ENCODE results near the gene TTLL1. TPM values are rescaled to one million over a fixed set of nuclear protein-coding genes. Genes with fewer than 3 reads are reported as not detected.

Gene TTLL1
- total and polyA plus RNA-seq, 2 experiments from 2014 or later = 5.5 to 6.8 TPM

DNA sequence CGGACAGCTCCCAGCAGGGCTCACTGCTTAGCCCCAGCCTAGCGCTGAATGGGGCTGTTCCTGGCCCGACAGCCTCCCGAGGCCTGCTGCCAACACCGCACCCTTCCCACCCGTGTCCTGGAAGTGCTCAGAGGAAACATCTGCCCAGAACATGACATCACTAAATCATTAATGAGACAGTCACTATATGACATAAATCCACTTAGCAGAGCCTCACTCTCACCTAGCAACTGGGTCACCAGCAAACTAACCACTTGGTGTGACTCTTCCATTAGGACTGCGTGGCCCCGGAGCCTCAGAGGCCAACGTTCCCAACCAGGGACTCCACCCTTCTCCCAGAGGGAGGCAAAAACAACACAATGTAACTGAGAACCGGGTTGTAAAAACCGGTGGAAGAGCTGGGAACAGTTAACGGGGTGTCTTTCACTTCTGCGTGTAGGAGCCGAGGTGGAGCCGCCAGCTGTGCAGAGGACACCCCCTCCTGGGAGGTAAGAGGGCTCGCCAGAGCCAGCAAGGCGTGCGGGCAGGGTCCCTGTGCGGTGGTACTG lies 52.8 kb downstream of the TTLL1 start (continued):
- TF ChIP-seq, protein P1, sequence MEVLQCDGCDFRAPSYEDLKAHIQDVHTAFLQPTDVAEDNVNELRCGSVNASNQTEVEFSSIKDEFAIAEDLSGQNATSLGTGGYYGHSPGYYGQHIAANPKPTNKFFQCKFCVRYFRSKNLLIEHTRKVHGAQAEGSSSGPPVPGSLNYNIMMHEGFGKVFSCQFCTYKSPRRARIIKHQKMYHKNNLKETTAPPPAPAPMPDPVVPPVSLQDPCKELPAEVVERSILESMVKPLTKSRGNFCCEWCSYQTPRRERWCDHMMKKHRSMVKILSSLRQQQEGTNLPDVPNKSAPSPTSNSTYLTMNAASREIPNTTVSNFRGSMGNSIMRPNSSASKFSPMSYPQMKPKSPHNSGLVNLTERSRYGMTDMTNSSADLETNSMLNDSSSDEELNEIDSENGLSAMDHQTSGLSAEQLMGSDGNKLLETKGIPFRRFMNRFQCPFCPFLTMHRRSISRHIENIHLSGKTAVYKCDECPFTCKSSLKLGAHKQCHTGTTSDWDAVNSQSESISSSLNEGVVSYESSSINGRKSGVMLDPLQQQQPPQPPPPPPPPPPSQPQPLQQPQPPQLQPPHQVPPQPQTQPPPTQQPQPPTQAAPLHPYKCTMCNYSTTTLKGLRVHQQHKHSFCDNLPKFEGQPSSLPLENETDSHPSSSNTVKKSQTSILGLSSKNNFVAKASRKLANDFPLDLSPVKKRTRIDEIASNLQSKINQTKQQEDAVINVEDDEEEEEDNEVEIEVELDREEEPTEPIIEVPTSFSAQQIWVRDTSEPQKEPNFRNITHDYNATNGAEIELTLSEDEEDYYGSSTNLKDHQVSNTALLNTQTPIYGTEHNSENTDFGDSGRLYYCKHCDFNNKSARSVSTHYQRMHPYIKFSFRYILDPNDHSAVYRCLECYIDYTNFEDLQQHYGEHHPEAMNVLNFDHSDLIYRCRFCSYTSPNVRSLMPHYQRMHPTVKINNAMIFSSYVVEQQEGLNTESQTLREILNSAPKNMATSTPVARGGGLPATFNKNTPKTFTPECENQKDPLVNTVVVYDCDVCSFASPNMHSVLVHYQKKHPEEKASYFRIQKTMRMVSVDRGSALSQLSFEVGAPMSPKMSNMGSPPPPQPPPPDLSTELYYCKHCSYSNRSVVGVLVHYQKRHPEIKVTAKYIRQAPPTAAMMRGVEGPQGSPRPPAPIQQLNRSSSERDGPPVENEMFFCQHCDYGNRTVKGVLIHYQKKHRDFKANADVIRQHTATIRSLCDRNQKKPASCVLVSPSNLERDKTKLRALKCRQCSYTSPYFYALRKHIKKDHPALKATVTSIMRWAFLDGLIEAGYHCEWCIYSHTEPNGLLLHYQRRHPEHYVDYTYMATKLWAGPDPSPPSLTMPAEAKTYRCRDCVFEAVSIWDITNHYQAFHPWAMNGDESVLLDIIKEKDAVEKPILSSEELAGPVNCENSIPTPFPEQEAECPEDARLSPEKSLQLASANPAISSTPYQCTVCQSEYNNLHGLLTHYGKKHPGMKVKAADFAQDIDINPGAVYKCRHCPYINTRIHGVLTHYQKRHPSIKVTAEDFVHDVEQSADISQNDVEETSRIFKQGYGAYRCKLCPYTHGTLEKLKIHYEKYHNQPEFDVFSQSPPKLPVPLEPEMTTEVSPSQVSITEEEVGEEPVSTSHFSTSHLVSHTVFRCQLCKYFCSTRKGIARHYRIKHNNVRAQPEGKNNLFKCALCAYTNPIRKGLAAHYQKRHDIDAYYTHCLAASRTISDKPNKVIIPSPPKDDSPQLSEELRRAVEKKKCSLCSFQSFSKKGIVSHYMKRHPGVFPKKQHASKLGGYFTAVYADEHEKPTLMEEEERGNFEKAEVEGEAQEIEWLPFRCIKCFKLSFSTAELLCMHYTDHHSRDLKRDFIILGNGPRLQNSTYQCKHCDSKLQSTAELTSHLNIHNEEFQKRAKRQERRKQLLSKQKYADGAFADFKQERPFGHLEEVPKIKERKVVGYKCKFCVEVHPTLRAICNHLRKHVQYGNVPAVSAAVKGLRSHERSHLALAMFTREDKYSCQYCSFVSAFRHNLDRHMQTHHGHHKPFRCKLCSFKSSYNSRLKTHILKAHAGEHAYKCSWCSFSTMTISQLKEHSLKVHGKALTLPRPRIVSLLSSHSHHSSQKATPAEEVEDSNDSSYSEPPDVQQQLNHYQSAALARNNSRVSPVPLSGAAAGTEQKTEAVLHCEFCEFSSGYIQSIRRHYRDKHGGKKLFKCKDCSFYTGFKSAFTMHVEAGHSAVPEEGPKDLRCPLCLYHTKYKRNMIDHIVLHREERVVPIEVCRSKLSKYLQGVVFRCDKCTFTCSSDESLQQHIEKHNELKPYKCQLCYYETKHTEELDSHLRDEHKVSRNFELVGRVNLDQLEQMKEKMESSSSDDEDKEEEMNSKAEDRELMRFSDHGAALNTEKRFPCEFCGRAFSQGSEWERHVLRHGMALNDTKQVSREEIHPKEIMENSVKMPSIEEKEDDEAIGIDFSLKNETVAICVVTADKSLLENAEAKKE (CRISPR knock-in tag; IDR thresholded peaks at IDR 0.05) = no peak
- no peak for TF ChIP-seq ZNF114 (CRISPR knock-in tag; IDR thresholded peaks at IDR 0.05)

DNA sequence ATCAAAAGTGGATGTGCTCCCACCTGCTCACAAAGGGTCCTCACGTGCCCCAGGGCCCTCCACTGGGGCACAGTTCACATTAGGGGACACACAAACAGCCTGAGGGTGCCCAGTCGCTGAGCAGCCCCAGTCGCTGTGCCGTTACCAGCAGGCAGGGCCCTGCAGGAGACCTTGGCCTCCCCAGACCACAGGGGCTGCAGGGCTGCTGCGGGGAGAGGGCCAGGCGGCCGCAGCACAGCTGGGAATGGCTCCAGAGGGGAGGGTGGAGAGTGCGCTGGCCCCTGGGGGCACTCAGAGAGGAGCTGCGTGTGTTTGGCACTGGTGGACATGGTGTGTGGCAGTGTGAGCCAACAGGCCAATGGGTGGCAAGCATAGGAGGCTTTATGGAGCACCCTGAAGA lies 53.9 kb downstream of the TTLL1 start:
- no peaks in the 10 kb centered on the region for H3K36me3 Mint-ChIP-seq (ENCODE audit: low read depth)
- Histone ChIP-seq H3K27ac (ENCODE audit: low read depth) (no peak overlapping the region), H3K79me2 (replicated peaks; ENCODE audit: insufficient read depth) (no peaks in the 10 kb centered on the region), H2AFZ (no peak overlapping the region), H3F3A (replicated peaks; ENCODE audit: low read depth) (no peaks in the 10 kb centered on the region), H3K4me3 (no peak overlapping the region), H3K36me3 (ENCODE audit: insufficient read depth) (no peaks in the 10 kb centered on the region), H3K9me2 (ENCODE audit: insufficient read depth) (no peaks in the 10 kb centered on the region), H3K4me1 (ENCODE audit: insufficient read depth) (no peaks in the 10 kb centered on the region), H3K4me2 (no peak overlapping the region), H4K20me1 (replicated peaks; ENCODE audit: insufficient read depth) (no peaks in the 10 kb centered on the region), H3K27me3 (ENCODE audit: insufficient read depth) (no peaks in the 10 kb centered on the region)
- ATAC-seq (no peak), DNase-seq (ENCODE audit: low spot score) (no peak)
- no peak for TF ChIP-seq POLR2AphosphoS5 (IDR thresholded peaks at IDR 0.05; ENCODE audit: low read depth)
- TF ChIP-seq STAT1 (IDR thresholded peaks at IDR 0.05; ENCODE audit: unreplicated experiment) = no peak
- TF ChIP-seq EZH2phosphoT487 (IDR thresholded peaks at IDR 0.05; ENCODE audit: unreplicated experiment) = no peak
- TF ChIP-seq NANOG (IDR thresholded peaks at IDR 0.05; ENCODE audit: borderline replicate concordance) = no peak
- TF ChIP-seq, protein P2, sequence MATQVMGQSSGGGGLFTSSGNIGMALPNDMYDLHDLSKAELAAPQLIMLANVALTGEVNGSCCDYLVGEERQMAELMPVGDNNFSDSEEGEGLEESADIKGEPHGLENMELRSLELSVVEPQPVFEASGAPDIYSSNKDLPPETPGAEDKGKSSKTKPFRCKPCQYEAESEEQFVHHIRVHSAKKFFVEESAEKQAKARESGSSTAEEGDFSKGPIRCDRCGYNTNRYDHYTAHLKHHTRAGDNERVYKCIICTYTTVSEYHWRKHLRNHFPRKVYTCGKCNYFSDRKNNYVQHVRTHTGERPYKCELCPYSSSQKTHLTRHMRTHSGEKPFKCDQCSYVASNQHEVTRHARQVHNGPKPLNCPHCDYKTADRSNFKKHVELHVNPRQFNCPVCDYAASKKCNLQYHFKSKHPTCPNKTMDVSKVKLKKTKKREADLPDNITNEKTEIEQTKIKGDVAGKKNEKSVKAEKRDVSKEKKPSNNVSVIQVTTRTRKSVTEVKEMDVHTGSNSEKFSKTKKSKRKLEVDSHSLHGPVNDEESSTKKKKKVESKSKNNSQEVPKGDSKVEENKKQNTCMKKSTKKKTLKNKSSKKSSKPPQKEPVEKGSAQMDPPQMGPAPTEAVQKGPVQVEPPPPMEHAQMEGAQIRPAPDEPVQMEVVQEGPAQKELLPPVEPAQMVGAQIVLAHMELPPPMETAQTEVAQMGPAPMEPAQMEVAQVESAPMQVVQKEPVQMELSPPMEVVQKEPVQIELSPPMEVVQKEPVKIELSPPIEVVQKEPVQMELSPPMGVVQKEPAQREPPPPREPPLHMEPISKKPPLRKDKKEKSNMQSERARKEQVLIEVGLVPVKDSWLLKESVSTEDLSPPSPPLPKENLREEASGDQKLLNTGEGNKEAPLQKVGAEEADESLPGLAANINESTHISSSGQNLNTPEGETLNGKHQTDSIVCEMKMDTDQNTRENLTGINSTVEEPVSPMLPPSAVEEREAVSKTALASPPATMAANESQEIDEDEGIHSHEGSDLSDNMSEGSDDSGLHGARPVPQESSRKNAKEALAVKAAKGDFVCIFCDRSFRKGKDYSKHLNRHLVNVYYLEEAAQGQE (IDR thresholded peaks at IDR 0.05; ENCODE audit: unreplicated experiment) = no peak
- TF ChIP-seq CREB1 (CRISPR knock-in tag; IDR thresholded peaks at IDR 0.05; ENCODE audit: low read depth) = no peak
- TF ChIP-seq JUNB (IDR thresholded peaks at IDR 0.05; ENCODE audit: unreplicated experiment) = no peak
- no peak for TF ChIP-seq ZNF114 (CRISPR knock-in tag; IDR thresholded peaks at IDR 0.05)
- TF ChIP-seq, protein P3, sequence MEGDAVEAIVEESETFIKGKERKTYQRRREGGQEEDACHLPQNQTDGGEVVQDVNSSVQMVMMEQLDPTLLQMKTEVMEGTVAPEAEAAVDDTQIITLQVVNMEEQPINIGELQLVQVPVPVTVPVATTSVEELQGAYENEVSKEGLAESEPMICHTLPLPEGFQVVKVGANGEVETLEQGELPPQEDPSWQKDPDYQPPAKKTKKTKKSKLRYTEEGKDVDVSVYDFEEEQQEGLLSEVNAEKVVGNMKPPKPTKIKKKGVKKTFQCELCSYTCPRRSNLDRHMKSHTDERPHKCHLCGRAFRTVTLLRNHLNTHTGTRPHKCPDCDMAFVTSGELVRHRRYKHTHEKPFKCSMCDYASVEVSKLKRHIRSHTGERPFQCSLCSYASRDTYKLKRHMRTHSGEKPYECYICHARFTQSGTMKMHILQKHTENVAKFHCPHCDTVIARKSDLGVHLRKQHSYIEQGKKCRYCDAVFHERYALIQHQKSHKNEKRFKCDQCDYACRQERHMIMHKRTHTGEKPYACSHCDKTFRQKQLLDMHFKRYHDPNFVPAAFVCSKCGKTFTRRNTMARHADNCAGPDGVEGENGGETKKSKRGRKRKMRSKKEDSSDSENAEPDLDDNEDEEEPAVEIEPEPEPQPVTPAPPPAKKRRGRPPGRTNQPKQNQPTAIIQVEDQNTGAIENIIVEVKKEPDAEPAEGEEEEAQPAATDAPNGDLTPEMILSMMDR (conservative IDR thresholded peaks at IDR 0.05; ENCODE audit: low read depth in 2 of 2) = no peak
- no peak for TF ChIP-seq ZNF331 (CRISPR knock-in tag; IDR thresholded peaks at IDR 0.05; ENCODE audit: low read depth)
- no peaks in the 10 kb centered on the region for H3K9me3 Mint-ChIP-seq
- no peak overlapping the region for H3K4me3 Mint-ChIP-seq
- H3K4me1 Mint-ChIP-seq = no peaks in the 10 kb centered on the region
- no peak overlapping the region for H3K27ac Mint-ChIP-seq
- peaks cover 13% of the 10 kb centered on the region for H3K27me3 Mint-ChIP-seq (ENCODE audit: insufficient read depth, low read depth, poor library complexity)

Measured in GM23338 (cell line).